CD4-positive, alpha-beta T cell treated with Interleukin-4 for 1 hour (primary cell): Measurements from ENCODE around the gene FOXM1.
A peak's percentile ranks its signal among the peaks of the same experiment; 100 is the strongest.

Experiments
- DNase-seq, 2 donors: peaks; one replicate each; pipeline ENCODE4 v3.0.0-alpha.2; 2020 to 2022

FOXM1 gene

GRCh38 chr12:2877047-2877952 is at the start of gene FOXM1, which contains the start of gene RHNO1:
TSS of gene FOXM1 (minus strand) at chr12:2877174. CDS start at chr12:2874478, 2,696 bp downstream.
TSS of gene RHNO1 (plus strand) at chr12:2877223. CDS start at chr12:2885367, 8,144 bp downstream.
- DNase-seq: peak; percentile 86 to 90

- no peak for DNase-seq
Observed at GRCh38 chr12:2925322-2925995, 48.5 kb upstream of the FOXM1 start.

- DNase-seq: no peak
Observed at GRCh38 chr12:2924019-2924418, 47.0 kb upstream of the FOXM1 start.

- no peak for DNase-seq
Observed at GRCh38 chr12:2923057-2923456, 46.1 kb upstream of the FOXM1 start.

GRCh38 chr12:2922329-2922728 is 45.4 kb upstream of the FOXM1 start:
- DNase-seq: no peak

- no peak for DNase-seq
Observed at GRCh38 chr12:2919249-2919648, 42.3 kb upstream of the FOXM1 start.

GRCh38 chr12:2912216-2912575 is 35.2 kb upstream of the FOXM1 start:
- DNase-seq: no peak

GRCh38 chr12:2904260-2904659 is 27.3 kb upstream of the FOXM1 start:
- no peak for DNase-seq

- no peak for DNase-seq
Observed at GRCh38 chr12:2902272-2902880, 25.4 kb upstream of the FOXM1 start.

GRCh38 chr12:2900642-2901041 is 23.7 kb upstream of the FOXM1 start:
- DNase-seq: no peak

- DNase-seq: no peak
Observed at GRCh38 chr12:2897418-2897817, 20.4 kb upstream of the FOXM1 start.

GRCh38 chr12:2895511-2895910 is 18.5 kb upstream of the FOXM1 start:
- DNase-seq: no peak

- no peak for DNase-seq
Observed at GRCh38 chr12:2895051-2895451, 18.1 kb upstream of the FOXM1 start.

GRCh38 chr12:2893007-2893406 is 16.0 kb upstream of the FOXM1 start:
- DNase-seq: no peak

- no peak for DNase-seq
Observed at GRCh38 chr12:2892246-2892645, 15.3 kb upstream of the FOXM1 start.

GRCh38 chr12:2891240-2892053 is 14.5 kb upstream of the FOXM1 start:
- peak in 1 of 2 donors; percentile 12 for DNase-seq

- DNase-seq: peak; percentile 98 to 99
Observed at GRCh38 chr12:2890388-2891239, 13.6 kb upstream of the FOXM1 start, which contains the start of gene TULP3. TSS of gene TULP3 (plus strand) at chr12:2890891. CDS start at chr12:2890948, 57 bp downstream.

- no peak for DNase-seq
Observed at GRCh38 chr12:2890001-2890387, 13.0 kb upstream of the FOXM1 start.

- no peak for DNase-seq
Observed at GRCh38 chr12:2886768-2887450, 9.9 kb upstream of the FOXM1 start.

- DNase-seq: no peak
Observed at GRCh38 chr12:2884810-2885209, 7.8 kb upstream of the FOXM1 start.

- no peak for DNase-seq
Observed at GRCh38 chr12:2879853-2880252, 2.9 kb upstream of the FOXM1 start.
